Adrenal gland (tissue), 5 donors: ENCODE data around the gene ATPAF2.

Experiments used
- POLR2A ChIP-seq, 2 donors: fragments of 450-650 bp; IDR thresholded peaks; one replicate each; pipeline ENCODE4 v1.6.1; 2017; ENCODE audit warnings: antibody characterized with exemption in 2 of 2, mild to moderate bottlenecking in 2 of 2, moderate library complexity in 1 of 2
- TF ChIP-seq, protein P1 (sequence below), 6 experiments: fragments of 450-650 bp in 4 of 6; fragments of 200-600 bp in 2 of 6; sonication (generic) in 1 of 6; IDR thresholded peaks; 1 replicate in 5 of 6; 2 replicates in 1 of 6; pipeline versions ENCODE4 v1.5.1 to v1.8.0; 2016 to 2021; ENCODE audit warnings: antibody characterized with exemption in 6 of 6, mild to moderate bottlenecking in 2 of 6, moderate library complexity in 1 of 6
- donor health status: DM: no; HTN: no; CAD: no.

DNA sequence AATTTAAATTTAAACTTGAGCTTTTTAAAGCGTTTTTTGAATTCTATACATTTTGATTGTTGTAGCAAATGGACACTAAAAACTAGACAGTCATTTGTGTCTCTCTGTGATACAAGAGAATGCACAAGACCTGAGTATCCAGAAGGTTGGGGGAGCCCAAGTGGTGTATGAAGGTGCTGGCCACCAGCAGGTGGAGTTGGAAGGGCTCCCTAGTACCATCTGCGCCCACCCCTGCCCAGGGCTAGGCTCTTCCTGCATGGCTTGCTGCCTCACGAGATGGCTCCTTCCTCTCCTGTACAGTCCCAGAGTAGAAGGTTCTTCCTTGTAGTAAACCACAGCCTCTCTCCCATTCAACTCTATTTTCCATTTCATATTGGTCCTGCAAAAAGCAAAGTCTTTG is 17.2 kb upstream of the ATPAF2 start:
- TF ChIP-seq, protein P1, sequence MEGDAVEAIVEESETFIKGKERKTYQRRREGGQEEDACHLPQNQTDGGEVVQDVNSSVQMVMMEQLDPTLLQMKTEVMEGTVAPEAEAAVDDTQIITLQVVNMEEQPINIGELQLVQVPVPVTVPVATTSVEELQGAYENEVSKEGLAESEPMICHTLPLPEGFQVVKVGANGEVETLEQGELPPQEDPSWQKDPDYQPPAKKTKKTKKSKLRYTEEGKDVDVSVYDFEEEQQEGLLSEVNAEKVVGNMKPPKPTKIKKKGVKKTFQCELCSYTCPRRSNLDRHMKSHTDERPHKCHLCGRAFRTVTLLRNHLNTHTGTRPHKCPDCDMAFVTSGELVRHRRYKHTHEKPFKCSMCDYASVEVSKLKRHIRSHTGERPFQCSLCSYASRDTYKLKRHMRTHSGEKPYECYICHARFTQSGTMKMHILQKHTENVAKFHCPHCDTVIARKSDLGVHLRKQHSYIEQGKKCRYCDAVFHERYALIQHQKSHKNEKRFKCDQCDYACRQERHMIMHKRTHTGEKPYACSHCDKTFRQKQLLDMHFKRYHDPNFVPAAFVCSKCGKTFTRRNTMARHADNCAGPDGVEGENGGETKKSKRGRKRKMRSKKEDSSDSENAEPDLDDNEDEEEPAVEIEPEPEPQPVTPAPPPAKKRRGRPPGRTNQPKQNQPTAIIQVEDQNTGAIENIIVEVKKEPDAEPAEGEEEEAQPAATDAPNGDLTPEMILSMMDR (IDR thresholded peaks at IDR 0.05), result no peak
- TF ChIP-seq POLR2A (IDR thresholded peaks at IDR 0.05), result no peak
